Activated T-helper 2 cell treated with anti-CD3 and anti-CD28 coated beads, Interferon-gamma antibody, Interleukin-2, Interleukin-4, amounts not matched to agents 10 μg/mL and 5 μg/mL and 100 μg/mL, durations not matched to agents 14 hours and 24 hours and 36 hours (primary cell): ENCODE data around the gene NRIP2. TPM values are rescaled to one million over a fixed set of nuclear protein-coding genes. Genes with fewer than 3 reads are reported as not detected.
A peak's percentile ranks its signal among the peaks of the same experiment; 100 is the strongest.

Experiments used
- DNase-seq: peaks from one replicate; pipeline ENCODE4 v3.0.0; 2021; ENCODE audit warnings: low spot score
- H3K27ac Mint-ChIP-seq: one replicate; pipeline ENCODE4 v1.8.0; 2021; ENCODE audit warnings: mixed read lengths
- H3K27me3 Mint-ChIP-seq: one replicate; pipeline ENCODE4 v1.8.0; 2021; ENCODE audit warnings: low read depth, mixed read lengths
- H3K36me3 Mint-ChIP-seq: one replicate; pipeline ENCODE4 v1.8.0; 2021; ENCODE audit warnings: low read depth, mixed read lengths
- H3K4me1 Mint-ChIP-seq: one replicate; pipeline ENCODE4 v1.8.0; 2021; ENCODE audit warnings: low read depth, mixed read lengths
- H3K4me3 Mint-ChIP-seq: one replicate; pipeline ENCODE4 v1.8.0; 2021; ENCODE audit warnings: low read depth, mild to moderate bottlenecking, moderate library complexity, mixed read lengths
- H3K9me3 Mint-ChIP-seq: one replicate; pipeline ENCODE4 v1.8.0; 2021; ENCODE audit warnings: mixed read lengths
- intact Hi-C: fragments of 100-400 bp; cut with micrococcal nuclease; formaldehyde crosslinking; loops from one replicate; pipeline ENCODE4 v1.15.1; 2023
- total RNA-seq: library from RNA; stranded (reverse); gene quantifications from 2 replicates; pipeline ENCODE4 v1.2.3, GENCODE V29; 2022

NRIP2 gene
- total RNA-seq, 1 donor from 2014 or later = not detected

GRCh38 chr12:2796187-2796666, 38.6 kb downstream of the NRIP2 start:
- H3K4me1 Mint-ChIP-seq = peaks cover 13% of the 10 kb centered on the region
- peaks cover 53% of the 10 kb centered on the region for H3K36me3 Mint-ChIP-seq
- no peak for DNase-seq
- peak overlapping the region; percentile 72 for H3K27ac Mint-ChIP-seq
- H3K9me3 Mint-ChIP-seq = no peaks in the 10 kb centered on the region
- H3K4me3 Mint-ChIP-seq = peak overlapping the region; percentile 85
- peaks cover 12% of the 10 kb centered on the region for H3K27me3 Mint-ChIP-seq
- intact Hi-C loops = no loop called here

- Mint-ChIP-seq H3K27me3 (peaks cover 12% of the 10 kb centered on the region), H3K36me3 (peaks cover 46% of the 10 kb centered on the region), H3K4me3 (peak overlapping the region; percentile 85), H3K4me1 (peaks cover 13% of the 10 kb centered on the region), H3K27ac (peak overlapping the region; percentile 72), H3K9me3 (no peaks in the 10 kb centered on the region)
- DNase-seq = peak; percentile 70
- intact Hi-C loops = loop anchor here (1.0 to 2.0 kb wide), 3 partner anchors 17 to 103 kb away; partner anchors contain the start of genes ITFG2 and TULP3
Measured at GRCh38 chr12:2795291-2796186, 39.3 kb downstream of the NRIP2 start.

GRCh38 chr12:2794736-2795289, 40.0 kb downstream of the NRIP2 start, which contains the start of gene FKBP4:
TSS of gene FKBP4 (plus strand) at chr12:2794970. CDS start at chr12:2795140, 170 bp downstream.
- peak within 1 kb of the TSS; percentile 85 for H3K4me3 Mint-ChIP-seq
- intact Hi-C loops = loop anchor here (1.0 to 2.0 kb wide), 3 partner anchors 17 to 102 kb away; partner anchors contain the start of genes ITFG2 and TULP3

GRCh38 chr12:2794191-2794735, 40.6 kb downstream of the NRIP2 start:
- H3K36me3 Mint-ChIP-seq = peaks cover 33% of the 10 kb centered on the region
- H3K9me3 Mint-ChIP-seq = no peaks in the 10 kb centered on the region
- H3K4me1 Mint-ChIP-seq = peaks cover 13% of the 10 kb centered on the region
- H3K27ac Mint-ChIP-seq = no peak overlapping the region
- no peak for DNase-seq
- H3K4me3 Mint-ChIP-seq = peak overlapping the region; percentile 73
- H3K27me3 Mint-ChIP-seq = peaks cover 20% of the 10 kb centered on the region
- intact Hi-C loops = loop anchor here (2.0 kb wide), 1 partner anchor 101 kb away; no protein-coding TSS in a partner anchor

More at GRCh38 chr12:2794736-2795289, 40.0 kb downstream of the NRIP2 start, which contains the start of gene FKBP4:
- H3K27me3 Mint-ChIP-seq = peaks cover 17% of the 10 kb centered on the region
- peaks cover 39% of the 10 kb centered on the region for H3K36me3 Mint-ChIP-seq
- H3K9me3 Mint-ChIP-seq = no peaks in the 10 kb centered on the region
- DNase-seq = peak; percentile 84
- H3K4me1 Mint-ChIP-seq = peaks cover 13% of the 10 kb centered on the region
- H3K27ac Mint-ChIP-seq = peak within 1 kb of the TSS; percentile 22

- H3K27me3 Mint-ChIP-seq = peaks cover 21% of the 10 kb centered on the region
- H3K36me3 Mint-ChIP-seq = peaks cover 26% of the 10 kb centered on the region
- H3K9me3 Mint-ChIP-seq = no peaks in the 10 kb centered on the region
- intact Hi-C loops = no loop called here
- DNase-seq = no peak
- H3K27ac Mint-ChIP-seq = no peak overlapping the region
- peaks cover 13% of the 10 kb centered on the region for H3K4me1 Mint-ChIP-seq
- peak overlapping the region; percentile 61 for H3K4me3 Mint-ChIP-seq
Measured at GRCh38 chr12:2793561-2793960, 41.3 kb downstream of the NRIP2 start.

GRCh38 chr12:2792671-2793500, 41.9 kb downstream of the NRIP2 start:
- Mint-ChIP-seq H3K36me3 (peaks cover 20% of the 10 kb centered on the region), H3K27me3 (peaks cover 26% of the 10 kb centered on the region), H3K9me3 (no peaks in the 10 kb centered on the region), H3K4me1 (peaks cover 13% of the 10 kb centered on the region), H3K4me3 (peak overlapping the region; percentile 61), H3K27ac (no peak overlapping the region)
- DNase-seq = no peak
- intact Hi-C loops = no loop called here

- H3K9me3 Mint-ChIP-seq = no peaks in the 10 kb centered on the region
- peaks cover 26% of the 10 kb centered on the region for H3K27me3 Mint-ChIP-seq
- no peak overlapping the region for H3K4me3 Mint-ChIP-seq
- no peak for DNase-seq
- H3K36me3 Mint-ChIP-seq = peaks cover 2% of the 10 kb centered on the region
- no peak overlapping the region for H3K27ac Mint-ChIP-seq
- H3K4me1 Mint-ChIP-seq = peaks cover 3% of the 10 kb centered on the region
- intact Hi-C loops = no loop called here
Measured at GRCh38 chr12:2791089-2791488, 43.7 kb downstream of the NRIP2 start.

- Mint-ChIP-seq H3K9me3 (no peaks in the 10 kb centered on the region), H3K27me3 (peaks cover 43% of the 10 kb centered on the region), H3K36me3 (no peaks in the 10 kb centered on the region), H3K27ac (no peak overlapping the region), H3K4me3 (no peak overlapping the region), H3K4me1 (peaks cover 9% of the 10 kb centered on the region)
- intact Hi-C loops = no loop called here
- DNase-seq = no peak
Measured at GRCh38 chr12:2785017-2785416, 49.8 kb downstream of the NRIP2 start.

GRCh38 chr12:2783936-2784600, 50.8 kb downstream of the NRIP2 start:
- H3K36me3 Mint-ChIP-seq = no peaks in the 10 kb centered on the region
- peaks cover 9% of the 10 kb centered on the region for H3K4me1 Mint-ChIP-seq
- peaks cover 37% of the 10 kb centered on the region for H3K27me3 Mint-ChIP-seq
- no peaks in the 10 kb centered on the region for H3K9me3 Mint-ChIP-seq
- peak; percentile 24 for DNase-seq
- H3K27ac Mint-ChIP-seq = no peak overlapping the region
- intact Hi-C loops = loop anchor here (1.0 kb wide), 1 partner anchor 101 kb away; no protein-coding TSS in a partner anchor
- peak overlapping the region; percentile 28 for H3K4me3 Mint-ChIP-seq

- H3K36me3 Mint-ChIP-seq = no peaks in the 10 kb centered on the region
- H3K27ac Mint-ChIP-seq = no peak overlapping the region
- peaks cover 7% of the 10 kb centered on the region for H3K4me1 Mint-ChIP-seq
- no peak overlapping the region for H3K4me3 Mint-ChIP-seq
- DNase-seq = no peak
- intact Hi-C loops = no loop called here
- peaks cover 24% of the 10 kb centered on the region for H3K27me3 Mint-ChIP-seq
- H3K9me3 Mint-ChIP-seq = no peaks in the 10 kb centered on the region
Measured at GRCh38 chr12:2779281-2779680, 55.6 kb downstream of the NRIP2 start.

GRCh38 chr12:2776129-2776806, 58.6 kb downstream of the NRIP2 start:
- intact Hi-C loops = no loop called here
- H3K36me3 Mint-ChIP-seq = no peaks in the 10 kb centered on the region
- no peak for DNase-seq
- peaks cover 5% of the 10 kb centered on the region for H3K27me3 Mint-ChIP-seq
- no peak overlapping the region for H3K27ac Mint-ChIP-seq
- no peaks in the 10 kb centered on the region for H3K9me3 Mint-ChIP-seq
- H3K4me3 Mint-ChIP-seq = no peak overlapping the region
- H3K4me1 Mint-ChIP-seq = no peaks in the 10 kb centered on the region
